ENCODE data around the gene GTF2A1. TPM values are rescaled to one million over a fixed set of nuclear protein-coding genes. Genes with fewer than 3 reads are reported as not detected.

The GTF2A1 gene
- total RNA-seq, 1 experiment from 2014 or later = 35.0 TPM

DNA sequence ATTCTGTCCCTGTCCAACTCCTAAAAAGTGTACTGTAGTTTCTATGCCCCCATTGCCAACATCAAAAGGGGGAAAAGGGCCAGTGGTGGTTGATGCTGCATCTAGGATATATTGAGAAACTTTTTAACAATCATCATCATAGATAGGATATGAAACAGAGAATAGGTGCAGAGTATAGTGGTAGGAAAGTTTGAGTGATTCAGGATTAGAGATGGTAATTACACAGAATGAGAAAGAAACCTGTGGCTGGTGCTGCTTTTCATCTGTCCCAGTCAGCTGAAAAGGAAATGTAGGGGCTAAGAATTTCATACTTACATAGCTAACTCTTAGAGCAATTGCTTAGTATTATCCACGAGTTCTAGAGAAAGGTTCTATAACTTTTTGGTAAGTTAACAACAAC is 67.6 kb downstream of the GTF2A1 start:
- TF ChIP-seq CTCF (IDR thresholded peaks at IDR 0.05; ENCODE audit: unreplicated experiment) = no peak
- Mint-ChIP-seq H3K4me3 (ENCODE audit: unreplicated experiment) (no peak overlapping the region), H3K9me3 (ENCODE audit: unreplicated experiment) (no peaks in the 10 kb centered on the region), H3K36me3 (ENCODE audit: insufficient read depth, unreplicated experiment) (no peaks in the 10 kb centered on the region), H3K27ac (ENCODE audit: low read depth, unreplicated experiment) (no peak overlapping the region), H3K4me1 (ENCODE audit: insufficient read depth, unreplicated experiment) (no peaks in the 10 kb centered on the region), H3K27me3 (ENCODE audit: insufficient read depth, unreplicated experiment) (no peaks in the 10 kb centered on the region)
- DNase-seq (ENCODE audit: unreplicated experiment) = no peak
- intact Hi-C loops (cut with micrococcal nuclease) = no loop called here
- CTCF ChIA-PET = interaction anchor here (0.7 to 2.2 kb wide), 3 partner anchors 10 to 20 kb away, joined by 3 to 14 read pairs (median 3); no protein-coding TSS in a partner anchor
- POLR2A ChIA-PET = no interaction called here
- BruUV-seq (replicated peaks) = no TSS peak

- H3K4me3 Mint-ChIP-seq (ENCODE audit: unreplicated experiment) = no peak overlapping the region
- BruUV-seq (replicated peaks) = no TSS peak
- no peak overlapping the region for H3K27ac Mint-ChIP-seq (ENCODE audit: low read depth, unreplicated experiment)
- ChIA-PET CTCF (interaction anchor here (1.3 kb wide), 1 partner anchor 15 kb away, joined by 4 read pairs; no protein-coding TSS in a partner anchor), POLR2A (no interaction called here)
- TF ChIP-seq CTCF (IDR thresholded peaks at IDR 0.05; ENCODE audit: unreplicated experiment) = no peak
- no peaks in the 10 kb centered on the region for H3K4me1 Mint-ChIP-seq (ENCODE audit: insufficient read depth, unreplicated experiment)
- H3K9me3 Mint-ChIP-seq (ENCODE audit: unreplicated experiment) = no peaks in the 10 kb centered on the region
- DNase-seq (ENCODE audit: unreplicated experiment) = no peak
- H3K36me3 Mint-ChIP-seq (ENCODE audit: insufficient read depth, unreplicated experiment) = no peaks in the 10 kb centered on the region
- intact Hi-C loops (cut with micrococcal nuclease) = no loop called here
- no peaks in the 10 kb centered on the region for H3K27me3 Mint-ChIP-seq (ENCODE audit: insufficient read depth, unreplicated experiment)
Measured at GRCh38 chr14:81148635-81149034, 72.1 kb downstream of the GTF2A1 start.

GRCh38 chr14:81147140-81147897 is 73.4 kb downstream of the GTF2A1 start:
- ChIA-PET CTCF (interaction anchor here (0.7 to 1.9 kb wide), 2 partner anchors 137 to 151 kb away, joined by 4 to 6 read pairs; no protein-coding TSS in a partner anchor), POLR2A (interaction anchor here (0.9 kb wide), 1 partner anchor 317 kb away, joined by 4 read pairs; no protein-coding TSS in a partner anchor)
- no peaks in the 10 kb centered on the region for H3K4me1 Mint-ChIP-seq (ENCODE audit: insufficient read depth, unreplicated experiment)
- no peak for TF ChIP-seq CTCF (IDR thresholded peaks at IDR 0.05; ENCODE audit: unreplicated experiment)
- no TSS peak for BruUV-seq (replicated peaks)
- intact Hi-C loops (cut with micrococcal nuclease) = no loop called here
- DNase-seq (ENCODE audit: unreplicated experiment) = no peak
- H3K27ac Mint-ChIP-seq (ENCODE audit: low read depth, unreplicated experiment) = no peak overlapping the region
- H3K4me3 Mint-ChIP-seq (ENCODE audit: unreplicated experiment) = no peak overlapping the region
- H3K27me3 Mint-ChIP-seq (ENCODE audit: insufficient read depth, unreplicated experiment) = no peaks in the 10 kb centered on the region
- no peaks in the 10 kb centered on the region for H3K9me3 Mint-ChIP-seq (ENCODE audit: unreplicated experiment)
- H3K36me3 Mint-ChIP-seq (ENCODE audit: insufficient read depth, unreplicated experiment) = no peaks in the 10 kb centered on the region

DNA sequence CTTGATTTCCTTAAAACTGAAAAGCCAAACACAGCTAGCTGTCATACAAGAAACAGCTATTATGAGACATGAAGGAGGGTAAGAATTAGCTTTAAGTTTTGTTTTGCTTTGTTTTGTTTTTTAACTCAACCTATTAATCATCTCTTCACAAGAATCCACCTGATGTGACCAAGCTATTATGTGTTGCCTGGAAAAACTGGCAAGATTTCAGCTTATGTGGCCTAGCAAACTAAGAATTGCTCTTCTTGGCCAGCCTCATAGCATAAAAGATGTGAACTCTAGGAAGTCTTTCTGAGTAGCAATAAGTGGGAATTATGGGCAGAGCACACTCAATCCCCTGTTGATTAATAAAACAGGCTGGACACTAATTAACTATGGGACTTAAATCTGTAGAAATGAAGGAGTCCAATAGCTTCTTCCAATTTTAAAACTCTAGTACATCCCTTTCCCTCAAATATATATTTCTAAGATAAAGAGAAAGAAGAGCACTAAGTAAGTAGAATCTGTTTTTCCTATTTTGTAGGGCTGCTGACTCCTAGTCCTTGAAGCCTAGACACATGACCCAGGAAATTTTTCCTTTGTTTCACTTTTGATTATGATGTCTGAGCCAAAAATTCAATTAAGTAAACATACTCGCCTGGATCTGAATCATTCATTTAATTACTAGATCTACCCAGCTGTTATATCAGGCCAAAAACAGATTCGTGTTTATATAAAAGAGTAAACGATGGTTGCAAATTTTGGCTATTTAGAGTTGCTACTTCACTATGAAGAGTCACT is 75.7 kb downstream of the GTF2A1 start:
- peak; percentile 5 for DNase-seq (ENCODE audit: unreplicated experiment)
- no TSS peak for BruUV-seq (replicated peaks)
- H3K36me3 Mint-ChIP-seq (ENCODE audit: insufficient read depth, unreplicated experiment) = no peaks in the 10 kb centered on the region
- intact Hi-C loops (cut with micrococcal nuclease) = no loop called here
- H3K4me3 Mint-ChIP-seq (ENCODE audit: unreplicated experiment) = no peak overlapping the region
- H3K4me1 Mint-ChIP-seq (ENCODE audit: insufficient read depth, unreplicated experiment) = no peaks in the 10 kb centered on the region
- no peaks in the 10 kb centered on the region for H3K9me3 Mint-ChIP-seq (ENCODE audit: unreplicated experiment)
- no peak overlapping the region for H3K27ac Mint-ChIP-seq (ENCODE audit: low read depth, unreplicated experiment)
- CTCF ChIA-PET = interaction anchor here (0.6 to 1.9 kb wide), 4 partner anchors 25 to 312 kb away, joined by 3 to 9 read pairs (median 4); no protein-coding TSS in a partner anchor
- no peaks in the 10 kb centered on the region for H3K27me3 Mint-ChIP-seq (ENCODE audit: insufficient read depth, unreplicated experiment)
- TF ChIP-seq CTCF (IDR thresholded peaks at IDR 0.05; ENCODE audit: unreplicated experiment) = no peak
- POLR2A ChIA-PET = interaction anchor here (0.5 to 1.8 kb wide), 3 partner anchors 18 to 321 kb away, joined by 3 to 4 read pairs (median 4); no protein-coding TSS in a partner anchor
